GM23338 (cell line): ENCODE data around the gene KLRB1.
"Not testable (repeated sequence)": the region's sequence is repeated elsewhere in the genome, so short reads cannot be mapped to it uniquely, and the experiment has no call there.

Experiments used
- CREB1 ChIP-seq: fragments of 250-450 bp; sonication (Bioruptor Pico); IDR thresholded peaks from 2 replicates; pipeline ENCODE4 v1.5.0; 2020; ENCODE audit warnings: low read depth, mild to moderate bottlenecking, moderate library complexity
- EZH2 ChIP-seq: fragments of 200-600 bp; sonication (generic); IDR thresholded peaks from one replicate; pipeline ENCODE4 v1.8.0; 2017; ENCODE audit warnings: antibody characterized with exemption, mild to moderate bottlenecking, low read depth; ENCODE audit not compliant: unreplicated experiment
- EZH2phosphoT487 ChIP-seq: fragments of 200-600 bp; sonication (generic); IDR thresholded peaks from one replicate; pipeline ENCODE4 v1.8.1; 2018; ENCODE audit warnings: antibody characterized with exemption; ENCODE audit not compliant: unreplicated experiment
- JUNB ChIP-seq: IDR thresholded peaks from one replicate; pipeline ENCODE4 v1.6.1; 2016; ENCODE audit warnings: antibody characterized with exemption; ENCODE audit not compliant: unreplicated experiment
- NANOG ChIP-seq: IDR thresholded peaks from 2 replicates; pipeline ENCODE4 v1.6.1; 2016; ENCODE audit warnings: antibody characterized with exemption, borderline replicate concordance
- POLR2AphosphoS5 ChIP-seq: IDR thresholded peaks from 2 replicates; pipeline ENCODE4 v1.6.1; 2016; ENCODE audit warnings: antibody characterized with exemption, low read depth
- REST ChIP-seq: IDR thresholded peaks from one replicate; pipeline ENCODE4 v1.6.1; 2018; ENCODE audit warnings: antibody characterized with exemption; ENCODE audit not compliant: unreplicated experiment
- ZNF331 ChIP-seq: fragments of 250-450 bp; sonication (Bioruptor Pico); IDR thresholded peaks from 2 replicates; pipeline ENCODE4 v1.5.0; 2020; ENCODE audit warnings: low read depth, mild to moderate bottlenecking, moderate library complexity
- TF ChIP-seq, protein P1 (sequence below), 2 experiments: fragments of 200-600 bp in 1 of 2; sonication (generic) in 1 of 2; conservative IDR thresholded peaks; 2 replicates each; pipeline versions ENCODE4 v1.5.1 to v1.6.1; 2016 to 2017; ENCODE audit warnings: antibody characterized with exemption in 2 of 2, low read depth in 2 of 2, mild to moderate bottlenecking in 2 of 2, moderate library complexity in 1 of 2
- TF ChIP-seq, protein P2 (sequence below): fragments of 250-450 bp; sonication (Bioruptor Pico); IDR thresholded peaks from 2 replicates; pipeline ENCODE4 v1.5.0; 2020; ENCODE audit warnings: mild to moderate bottlenecking, moderate library complexity

GRCh38 chr12:9566113-9566512, 41.6 kb downstream of the KLRB1 start:
- not testable (repeated sequence) for TF ChIP-seq REST; POLR2AphosphoS5; ZNF331 (CRISPR knock-in tag); EZH2; JUNB; CREB1 (CRISPR knock-in tag); EZH2phosphoT487; NANOG
- TF ChIP-seq, protein P1, sequence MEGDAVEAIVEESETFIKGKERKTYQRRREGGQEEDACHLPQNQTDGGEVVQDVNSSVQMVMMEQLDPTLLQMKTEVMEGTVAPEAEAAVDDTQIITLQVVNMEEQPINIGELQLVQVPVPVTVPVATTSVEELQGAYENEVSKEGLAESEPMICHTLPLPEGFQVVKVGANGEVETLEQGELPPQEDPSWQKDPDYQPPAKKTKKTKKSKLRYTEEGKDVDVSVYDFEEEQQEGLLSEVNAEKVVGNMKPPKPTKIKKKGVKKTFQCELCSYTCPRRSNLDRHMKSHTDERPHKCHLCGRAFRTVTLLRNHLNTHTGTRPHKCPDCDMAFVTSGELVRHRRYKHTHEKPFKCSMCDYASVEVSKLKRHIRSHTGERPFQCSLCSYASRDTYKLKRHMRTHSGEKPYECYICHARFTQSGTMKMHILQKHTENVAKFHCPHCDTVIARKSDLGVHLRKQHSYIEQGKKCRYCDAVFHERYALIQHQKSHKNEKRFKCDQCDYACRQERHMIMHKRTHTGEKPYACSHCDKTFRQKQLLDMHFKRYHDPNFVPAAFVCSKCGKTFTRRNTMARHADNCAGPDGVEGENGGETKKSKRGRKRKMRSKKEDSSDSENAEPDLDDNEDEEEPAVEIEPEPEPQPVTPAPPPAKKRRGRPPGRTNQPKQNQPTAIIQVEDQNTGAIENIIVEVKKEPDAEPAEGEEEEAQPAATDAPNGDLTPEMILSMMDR (conservative IDR thresholded peaks at IDR 0.05; ENCODE audit: low read depth in 2 of 2) = not testable (repeated sequence)
- TF ChIP-seq, protein P2, sequence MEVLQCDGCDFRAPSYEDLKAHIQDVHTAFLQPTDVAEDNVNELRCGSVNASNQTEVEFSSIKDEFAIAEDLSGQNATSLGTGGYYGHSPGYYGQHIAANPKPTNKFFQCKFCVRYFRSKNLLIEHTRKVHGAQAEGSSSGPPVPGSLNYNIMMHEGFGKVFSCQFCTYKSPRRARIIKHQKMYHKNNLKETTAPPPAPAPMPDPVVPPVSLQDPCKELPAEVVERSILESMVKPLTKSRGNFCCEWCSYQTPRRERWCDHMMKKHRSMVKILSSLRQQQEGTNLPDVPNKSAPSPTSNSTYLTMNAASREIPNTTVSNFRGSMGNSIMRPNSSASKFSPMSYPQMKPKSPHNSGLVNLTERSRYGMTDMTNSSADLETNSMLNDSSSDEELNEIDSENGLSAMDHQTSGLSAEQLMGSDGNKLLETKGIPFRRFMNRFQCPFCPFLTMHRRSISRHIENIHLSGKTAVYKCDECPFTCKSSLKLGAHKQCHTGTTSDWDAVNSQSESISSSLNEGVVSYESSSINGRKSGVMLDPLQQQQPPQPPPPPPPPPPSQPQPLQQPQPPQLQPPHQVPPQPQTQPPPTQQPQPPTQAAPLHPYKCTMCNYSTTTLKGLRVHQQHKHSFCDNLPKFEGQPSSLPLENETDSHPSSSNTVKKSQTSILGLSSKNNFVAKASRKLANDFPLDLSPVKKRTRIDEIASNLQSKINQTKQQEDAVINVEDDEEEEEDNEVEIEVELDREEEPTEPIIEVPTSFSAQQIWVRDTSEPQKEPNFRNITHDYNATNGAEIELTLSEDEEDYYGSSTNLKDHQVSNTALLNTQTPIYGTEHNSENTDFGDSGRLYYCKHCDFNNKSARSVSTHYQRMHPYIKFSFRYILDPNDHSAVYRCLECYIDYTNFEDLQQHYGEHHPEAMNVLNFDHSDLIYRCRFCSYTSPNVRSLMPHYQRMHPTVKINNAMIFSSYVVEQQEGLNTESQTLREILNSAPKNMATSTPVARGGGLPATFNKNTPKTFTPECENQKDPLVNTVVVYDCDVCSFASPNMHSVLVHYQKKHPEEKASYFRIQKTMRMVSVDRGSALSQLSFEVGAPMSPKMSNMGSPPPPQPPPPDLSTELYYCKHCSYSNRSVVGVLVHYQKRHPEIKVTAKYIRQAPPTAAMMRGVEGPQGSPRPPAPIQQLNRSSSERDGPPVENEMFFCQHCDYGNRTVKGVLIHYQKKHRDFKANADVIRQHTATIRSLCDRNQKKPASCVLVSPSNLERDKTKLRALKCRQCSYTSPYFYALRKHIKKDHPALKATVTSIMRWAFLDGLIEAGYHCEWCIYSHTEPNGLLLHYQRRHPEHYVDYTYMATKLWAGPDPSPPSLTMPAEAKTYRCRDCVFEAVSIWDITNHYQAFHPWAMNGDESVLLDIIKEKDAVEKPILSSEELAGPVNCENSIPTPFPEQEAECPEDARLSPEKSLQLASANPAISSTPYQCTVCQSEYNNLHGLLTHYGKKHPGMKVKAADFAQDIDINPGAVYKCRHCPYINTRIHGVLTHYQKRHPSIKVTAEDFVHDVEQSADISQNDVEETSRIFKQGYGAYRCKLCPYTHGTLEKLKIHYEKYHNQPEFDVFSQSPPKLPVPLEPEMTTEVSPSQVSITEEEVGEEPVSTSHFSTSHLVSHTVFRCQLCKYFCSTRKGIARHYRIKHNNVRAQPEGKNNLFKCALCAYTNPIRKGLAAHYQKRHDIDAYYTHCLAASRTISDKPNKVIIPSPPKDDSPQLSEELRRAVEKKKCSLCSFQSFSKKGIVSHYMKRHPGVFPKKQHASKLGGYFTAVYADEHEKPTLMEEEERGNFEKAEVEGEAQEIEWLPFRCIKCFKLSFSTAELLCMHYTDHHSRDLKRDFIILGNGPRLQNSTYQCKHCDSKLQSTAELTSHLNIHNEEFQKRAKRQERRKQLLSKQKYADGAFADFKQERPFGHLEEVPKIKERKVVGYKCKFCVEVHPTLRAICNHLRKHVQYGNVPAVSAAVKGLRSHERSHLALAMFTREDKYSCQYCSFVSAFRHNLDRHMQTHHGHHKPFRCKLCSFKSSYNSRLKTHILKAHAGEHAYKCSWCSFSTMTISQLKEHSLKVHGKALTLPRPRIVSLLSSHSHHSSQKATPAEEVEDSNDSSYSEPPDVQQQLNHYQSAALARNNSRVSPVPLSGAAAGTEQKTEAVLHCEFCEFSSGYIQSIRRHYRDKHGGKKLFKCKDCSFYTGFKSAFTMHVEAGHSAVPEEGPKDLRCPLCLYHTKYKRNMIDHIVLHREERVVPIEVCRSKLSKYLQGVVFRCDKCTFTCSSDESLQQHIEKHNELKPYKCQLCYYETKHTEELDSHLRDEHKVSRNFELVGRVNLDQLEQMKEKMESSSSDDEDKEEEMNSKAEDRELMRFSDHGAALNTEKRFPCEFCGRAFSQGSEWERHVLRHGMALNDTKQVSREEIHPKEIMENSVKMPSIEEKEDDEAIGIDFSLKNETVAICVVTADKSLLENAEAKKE (CRISPR knock-in tag) = not testable (repeated sequence)
